ENCODE results near the gene TTC9B.

The TTC9B gene

GRCh38 chr19:40234429-40235237 lies 16.4 kb upstream of the TTC9B start:
- DNase-seq = no peak
- no peak overlapping the region for H3K4me3 ChIP-seq
- no peak for TF ChIP-seq CTCF (IDR thresholded peaks at IDR 0.05)
- H3K27me3 ChIP-seq = no peaks in the 10 kb centered on the region
- peaks cover 0 to 7% (median 2%) of the 10 kb centered on the region in 4 donors for H3K4me1 ChIP-seq
- intact Hi-C loops (cut with DNase I; ENCODE audit: low total_unique reads) = no loop called here
- no peaks in the 10 kb centered on the region for H3K9me3 ChIP-seq
- H3K27ac ChIP-seq = no peak overlapping the region
- H3K36me3 ChIP-seq = peaks cover 50 to 74% (median 72%) of the 10 kb centered on the region in 3 donors

- Histone ChIP-seq H3K9me3 (no peaks in the 10 kb centered on the region), H3K4me1 (peaks cover 0 to 14% (median 3%) of the 10 kb centered on the region in 4 donors), H3K27ac (no peak overlapping the region), H3K4me3 (no peak overlapping the region), H3K27me3 (no peaks in the 10 kb centered on the region), H3K36me3 (peaks cover 45 to 66% (median 65%) of the 10 kb centered on the region in 3 donors)
- intact Hi-C loops (cut with DNase I; ENCODE audit: low total_unique reads) = no loop called here
- no peak for TF ChIP-seq CTCF (IDR thresholded peaks at IDR 0.05)
- DNase-seq = no peak
These were observed 15.7 kb upstream of the TTC9B start for GRCh38 chr19:40233811-40234389.

GRCh38 chr19:40232949-40233810 lies 15.0 kb upstream of the TTC9B start:
- intact Hi-C loops (cut with DNase I; ENCODE audit: low total_unique reads) = no loop called here
- Histone ChIP-seq H3K4me1 (peaks cover 0 to 15% (median 3%) of the 10 kb centered on the region in 4 donors), H3K27me3 (no peaks in the 10 kb centered on the region), H3K4me3 (no peak overlapping the region), H3K36me3 (peaks cover 38 to 59% (median 57%) of the 10 kb centered on the region in 3 donors), H3K27ac (no peak overlapping the region), H3K9me3 (no peaks in the 10 kb centered on the region)
- no peak for TF ChIP-seq CTCF (IDR thresholded peaks at IDR 0.05)
- DNase-seq = no peak

- intact Hi-C loops (cut with DNase I; ENCODE audit: low total_unique reads) = no loop called here
- peaks cover 31 to 52% (median 50%) of the 10 kb centered on the region in 3 donors for H3K36me3 ChIP-seq
These were observed 14.3 kb upstream of the TTC9B start for GRCh38 chr19:40232479-40232878.

More at GRCh38 chr19:40232479-40232878, 14.3 kb upstream of the TTC9B start:
- Histone ChIP-seq H3K9me3 (no peaks in the 10 kb centered on the region), H3K4me1 (peaks cover 0 to 15% (median 3%) of the 10 kb centered on the region in 4 donors), H3K27me3 (peaks cover 0 to 3% of the 10 kb centered on the region in 2 donors), H3K27ac (no peak overlapping the region), H3K4me3 (no peak overlapping the region)
- no peak for TF ChIP-seq CTCF (IDR thresholded peaks at IDR 0.05)
- DNase-seq = peak in 1 of 2 donors; percentile 58
